Fibroblast of lung (primary cell): ENCODE data around the gene AP3D1.
"Not testable (repeated sequence)": the region's sequence is repeated elsewhere in the genome, so short reads cannot be mapped to it uniquely, and the experiment has no call there.

Source experiments
- CTCF ChIP-seq, 2 donors: IDR thresholded peaks in 1 of 2; conservative IDR thresholded peaks in 1 of 2; 1 replicate in 1 of 2; 2 replicates in 1 of 2; pipeline ENCODE4 v1.5.1; 2011 to 2012; ENCODE audit warnings: low read length in 2 of 2, control low read depth in 1 of 2, inconsistent platforms in 1 of 2, low read depth in 1 of 2, mild to moderate bottlenecking in 1 of 2
- EZH2 ChIP-seq: IDR thresholded peaks from 2 replicates; pipeline ENCODE4 v1.5.1; 2012; ENCODE audit warnings: low read length, control low read depth, mild to moderate bottlenecking; ENCODE audit errors: missing control alignments

GRCh38 chr19:2091926-2092525 lies 59.3 kb downstream of the AP3D1 start:
- not testable (repeated sequence) for TF ChIP-seq CTCF (conservative IDR thresholded peaks at IDR 0.05 in 1 of 2, IDR thresholded peaks at IDR 0.05 in 1 of 2; ENCODE audit: low read depth in 1 of 2, low read length in 2 of 2); EZH2
